Keratinocyte (primary cell): Measurements from ENCODE around the gene C9orf153. TPM values are rescaled to one million over a fixed set of nuclear protein-coding genes. Genes with fewer than 3 reads are reported as not detected.

Source experiments
- DNase-seq: peaks from one replicate; pipeline ENCODE4 v3.0.0-alpha.2; 2011; ENCODE audit warnings: low read depth, missing footprints, low spot score
- FAIRE-seq: peaks from 2 replicates; lab custom pipeline; 2011; peaks lifted over from hg19 to GRCh38; lab: Jason Lieb, UNC
- H2AFZ ChIP-seq: 2 replicates; pipeline ENCODE4 v1.6.0; 2012; ENCODE audit warnings: low read length, control low read depth, inconsistent platforms; ENCODE audit not compliant: control insufficient read depth
- H3K27ac ChIP-seq: 2 replicates; pipeline ENCODE4 v1.5.1; 2011; ENCODE audit warnings: low read length; ENCODE audit not compliant: control insufficient read depth, insufficient read depth
- H3K27me3 ChIP-seq: 3 replicates; pipeline ENCODE4 v1.6.0; 2011; ENCODE audit warnings: low read length; ENCODE audit not compliant: control insufficient read depth, insufficient read depth; ENCODE audit errors: extremely low read depth
- H3K36me3 ChIP-seq, 2 experiments: 2 replicates in 1 of 2; 3 replicates in 1 of 2; pipeline ENCODE4 v1.5.1; 2011; ENCODE audit warnings: low read length in 2 of 2, mild to moderate bottlenecking in 1 of 2; ENCODE audit not compliant: control insufficient read depth in 2 of 2, insufficient read depth in 2 of 2; ENCODE audit errors: extremely low read depth in 1 of 2
- H3K4me1 ChIP-seq: 3 replicates; pipeline ENCODE4 v1.5.1; 2011; ENCODE audit warnings: low read length; ENCODE audit not compliant: control insufficient read depth, insufficient read depth; ENCODE audit errors: extremely low read depth
- H3K4me2 ChIP-seq: 3 replicates; pipeline ENCODE4 v1.6.0; 2011; ENCODE audit warnings: low read depth, low read length; ENCODE audit not compliant: control insufficient read depth, insufficient read depth; ENCODE audit errors: extremely low read depth
- H3K4me3 ChIP-seq, 3 experiments: fragments of 200-600 bp in 1 of 3; sonication (generic) in 1 of 3; 2 replicates in 2 of 3; 3 replicates in 1 of 3; pipeline ENCODE4 v1.5.1; 2011 to 2016; ENCODE audit warnings: low read length in 3 of 3, mild to moderate bottlenecking in 3 of 3, control low read depth in 2 of 3, inconsistent platforms in 1 of 3, low read depth in 1 of 3, mixed read lengths in 1 of 3, mixed run types in 1 of 3, moderate library complexity in 1 of 3; ENCODE audit not compliant: control insufficient read depth in 2 of 3, insufficient read depth in 2 of 3; ENCODE audit errors: extremely low read depth in 1 of 3
- H3K79me2 ChIP-seq: 2 replicates; pipeline ENCODE4 v1.6.0; 2012; ENCODE audit warnings: low read length; ENCODE audit not compliant: control insufficient read depth, insufficient read depth
- H3K9ac ChIP-seq: 3 replicates; pipeline ENCODE4 v1.6.0; 2011; ENCODE audit warnings: low read length; ENCODE audit not compliant: control insufficient read depth, insufficient read depth; ENCODE audit errors: extremely low read depth
- H3K9me1 ChIP-seq: 3 replicates; pipeline ENCODE4 v1.6.0; 2011; ENCODE audit warnings: low read length; ENCODE audit not compliant: control insufficient read depth, insufficient read depth; ENCODE audit errors: extremely low read depth
- H3K9me3 ChIP-seq: 2 replicates; pipeline ENCODE4 v1.5.1; 2012; ENCODE audit warnings: low read depth, low read length; ENCODE audit not compliant: control insufficient read depth
- H4K20me1 ChIP-seq: 3 replicates; pipeline ENCODE4 v1.6.0; 2011; ENCODE audit warnings: low read length; ENCODE audit not compliant: control insufficient read depth, insufficient read depth; ENCODE audit errors: extremely low read depth
- CTCF ChIP-seq, 3 experiments: IDR thresholded peaks in 1 of 3; conservative IDR thresholded peaks in 1 of 3; optimal IDR thresholded peaks in 1 of 3; 2 replicates in 2 of 3; 3 replicates in 1 of 3; pipeline versions ENCODE3 to v1.5.1; 2011; ENCODE audit warnings: low read length in 3 of 3, mild to moderate bottlenecking in 3 of 3, moderate library complexity in 2 of 3, control low read depth in 1 of 3, inconsistent platforms in 1 of 3; ENCODE audit not compliant: insufficient read depth in 2 of 3; ENCODE audit errors: extremely low read depth in 1 of 3
- EZH2 ChIP-seq: IDR thresholded peaks from one replicate; pipeline ENCODE4 v1.6.1; 2012; ENCODE audit warnings: inconsistent platforms, mild to moderate bottlenecking, low read length, moderate library complexity
- dilution Hi-C: fragments of 300-500 bp; cut with MboI; formaldehyde crosslinking; loops from one replicate; pipeline ENCODE4 v1.7.0; 2020; ENCODE audit warnings: low sequenced_read_pairs; ENCODE audit not compliant: extremely low pct_ligation_motif_present
- polyA plus RNA-seq, 5 experiments: library from polyadenylated mRNA; depleted of rRNA in 3 of 5; stranded (reverse) in 3 of 5; stranded (forward) in 1 of 5; unstranded in 1 of 5; fragments of >200 nt; gene quantifications; 1 replicate in 1 of 5; 2 replicates in 3 of 5; 3 replicates in 1 of 5; pipeline versions ENCODE4 v1.2.1 to v1.2.3, GENCODE V29; 2011 to 2012; ENCODE audit warnings: missing spikeins in 2 of 5, low read depth in 1 of 5, low replicate concordance in 1 of 5

C9orf153 gene
- polyA plus RNA-seq, 1 donor (not counting 4 experiments of a cell fraction or from before 2014, with no cell fraction given), result not detected

GRCh38 chr9:86241216-86241615 lies 18.2 kb downstream of the C9orf153 start:
- H3K9me3 ChIP-seq, result no peaks in the 10 kb centered on the region
- H3K4me3 ChIP-seq, result no peak overlapping the region
- H3K9ac ChIP-seq, result no peak overlapping the region
- no peaks in the 10 kb centered on the region for H4K20me1 ChIP-seq
- no peaks in the 10 kb centered on the region for H3K79me2 ChIP-seq
- no peak overlapping the region for H2AFZ ChIP-seq
- no peaks in the 10 kb centered on the region for H3K9me1 ChIP-seq
- H3K36me3 ChIP-seq, result no peaks in the 10 kb centered on the region
- H3K4me2 ChIP-seq, result no peak overlapping the region
- no peaks in the 10 kb centered on the region for H3K4me1 ChIP-seq
- no peak for TF ChIP-seq CTCF (optimal IDR thresholded peaks at IDR 0.05 in 1 of 3, IDR thresholded peaks at IDR 0.05 in 1 of 3, conservative IDR thresholded peaks at IDR 0.05 in 1 of 3; ENCODE audit: extremely low read depth in 1 of 3, insufficient read depth in 2 of 3, low read length in 3 of 3)
- no peak for TF ChIP-seq EZH2
- no peak overlapping the region for H3K27ac ChIP-seq
- dilution Hi-C loops, result no loop called here
- FAIRE-seq, result no peak
- DNase-seq, result no peak
- no peaks in the 10 kb centered on the region for H3K27me3 ChIP-seq

GRCh38 chr9:86238861-86239770 lies 20.3 kb downstream of the C9orf153 start:
- H3K27ac ChIP-seq, result no peak overlapping the region
- no peaks in the 10 kb centered on the region for H3K9me1 ChIP-seq
- dilution Hi-C loops, result no loop called here
- H3K36me3 ChIP-seq, result no peaks in the 10 kb centered on the region
- TF ChIP-seq CTCF (optimal IDR thresholded peaks at IDR 0.05 in 1 of 3, IDR thresholded peaks at IDR 0.05 in 1 of 3, conservative IDR thresholded peaks at IDR 0.05 in 1 of 3; ENCODE audit: extremely low read depth in 1 of 3, insufficient read depth in 2 of 3, low read length in 3 of 3) (no peak), EZH2 (no peak)
- DNase-seq (no peak), FAIRE-seq (no peak)
- no peak overlapping the region for H2AFZ ChIP-seq
- H3K4me1 ChIP-seq, result no peaks in the 10 kb centered on the region
- H3K27me3 ChIP-seq, result no peaks in the 10 kb centered on the region
- no peaks in the 10 kb centered on the region for H3K9me3 ChIP-seq
- no peak overlapping the region for H3K9ac ChIP-seq
- H3K4me2 ChIP-seq, result no peak overlapping the region
- no peak overlapping the region for H3K4me3 ChIP-seq
- H3K79me2 ChIP-seq, result no peaks in the 10 kb centered on the region
- H4K20me1 ChIP-seq, result no peaks in the 10 kb centered on the region
